Left ventricle myocardium inferior (tissue), 1 donor: ENCODE measurements around the gene ITGAE. TPM values are rescaled to one million over a fixed set of nuclear protein-coding genes. Genes with fewer than 3 reads are reported as not detected.
"Not testable (repeated sequence)": the region's sequence is repeated elsewhere in the genome, so short reads cannot be mapped to it uniquely, and the experiment has no call there.

ENCODE experiments used
- DNase-seq: peaks from one replicate; pipeline ENCODE4 v3.0.0-alpha.2; 2020
- H3K27ac ChIP-seq: fragments of 200-600 bp; replicated peaks from 2 replicates; pipeline ENCODE4 v1.8.0; 2021
- H3K27me3 ChIP-seq: fragments of 200-600 bp; 2 replicates; pipeline ENCODE4 v1.8.0; 2021; ENCODE audit warnings: low read depth
- H3K36me3 ChIP-seq: fragments of 200-600 bp; 2 replicates; pipeline ENCODE4 v1.8.0; 2021
- H3K4me1 ChIP-seq: fragments of 200-600 bp; 2 replicates; pipeline ENCODE4 v1.8.0; 2021
- H3K4me3 ChIP-seq: fragments of 200-600 bp; 2 replicates; pipeline ENCODE4 v1.8.0; 2021; ENCODE audit warnings: mild to moderate bottlenecking, moderate library complexity
- H3K9me3 ChIP-seq: fragments of 200-600 bp; replicated peaks from 2 replicates; pipeline ENCODE4 v1.8.0; 2021
- CTCF ChIP-seq: fragments of 200-600 bp; IDR thresholded peaks from 2 replicates; pipeline ENCODE4 v1.8.0; 2021; ENCODE audit warnings: antibody characterized with exemption, mild to moderate bottlenecking, borderline replicate concordance
- intact Hi-C: fragments of 100-400 bp; cut with micrococcal nuclease; formaldehyde crosslinking; loops from one replicate; pipeline ENCODE4 v1.11.0; 2022
- total RNA-seq: library from RNA; stranded (reverse); fragmentation: NEBNext Ultra II Directional; extraction: Animal tissue kit (Norgen Biotek cat#: 25700); gene quantifications from one replicate; pipeline ENCODE4 v1.2.1, GENCODE V29; 2021
- donor health status: DM: no; HTN: yes; CAD: no; lungs with severe emphysema.

The ITGAE gene
- total RNA-seq, 1 donor from 2014 or later: 19.6 TPM

GRCh38 chr17:3792481-3792880 is 8.5 kb downstream of the ITGAE start:
- H3K4me3 ChIP-seq: no peak overlapping the region
- no peaks in the 10 kb centered on the region for H3K9me3 ChIP-seq
- TF ChIP-seq CTCF: no peak
- no peaks in the 10 kb centered on the region for H3K27me3 ChIP-seq
- intact Hi-C loops: no loop called here
- H3K4me1 ChIP-seq: no peaks in the 10 kb centered on the region
- DNase-seq: no peak
- no peaks in the 10 kb centered on the region for H3K36me3 ChIP-seq
- no peak overlapping the region for H3K27ac ChIP-seq

GRCh38 chr17:3788200-3788599 is 12.8 kb downstream of the ITGAE start:
- no peak for DNase-seq
- intact Hi-C loops: no loop called here
- Histone ChIP-seq H3K4me3 (no peak overlapping the region), H3K27ac (no peak overlapping the region), H3K4me1 (no peaks in the 10 kb centered on the region), H3K36me3 (no peaks in the 10 kb centered on the region), H3K27me3 (no peaks in the 10 kb centered on the region), H3K9me3 (no peaks in the 10 kb centered on the region)
- TF ChIP-seq CTCF: no peak

- H3K9me3 ChIP-seq, H3K27ac ChIP-seq, H3K4me3 ChIP-seq, H3K27me3 ChIP-seq, H3K4me1 ChIP-seq, intact Hi-C loops, H3K36me3 ChIP-seq, DNase-seq: not testable (repeated sequence)
These were observed 15.7 kb downstream of the ITGAE start for GRCh38 chr17:3785323-3785722.

- DNase-seq: no peak
- no peaks in the 10 kb centered on the region for H3K27me3 ChIP-seq
- no peak overlapping the region for H3K4me3 ChIP-seq
- no peaks in the 10 kb centered on the region for H3K4me1 ChIP-seq
- no peak for TF ChIP-seq CTCF
- no peaks in the 10 kb centered on the region for H3K36me3 ChIP-seq
- no peaks in the 10 kb centered on the region for H3K9me3 ChIP-seq
- no peak overlapping the region for H3K27ac ChIP-seq
- intact Hi-C loops: no loop called here
These were observed 18.2 kb downstream of the ITGAE start for GRCh38 chr17:3782751-3783150.

GRCh38 chr17:3780986-3781385 is 20.0 kb downstream of the ITGAE start:
- H3K36me3 ChIP-seq: no peaks in the 10 kb centered on the region

More at GRCh38 chr17:3780986-3781385, 20.0 kb downstream of the ITGAE start:
- no peak overlapping the region for H3K4me3 ChIP-seq
- no peaks in the 10 kb centered on the region for H3K4me1 ChIP-seq
- H3K9me3 ChIP-seq: no peaks in the 10 kb centered on the region
- TF ChIP-seq CTCF: no peak
- no peak for DNase-seq
- intact Hi-C loops: no loop called here
- no peaks in the 10 kb centered on the region for H3K27me3 ChIP-seq
- H3K27ac ChIP-seq: no peak overlapping the region
